GM18520 (cell line): ENCODE results near the gene LMO1.

ENCODE experiments used
- ATAC-seq: cut with Tn5 transposase; IDR thresholded peaks from one replicate; pipeline ENCODE4 v1.9.1; 2021; ENCODE audit not compliant: unreplicated experiment

Gene LMO1

GRCh38 chr11:8229299-8230177, 34.1 kb downstream of the LMO1 start:
- ATAC-seq: no peak

- no peak for ATAC-seq
Observed at GRCh38 chr11:8228231-8228630, 35.4 kb downstream of the LMO1 start.

GRCh38 chr11:8227156-8228152, 36.2 kb downstream of the LMO1 start:
- no peak for ATAC-seq

GRCh38 chr11:8225589-8226036, 38.1 kb downstream of the LMO1 start:
- ATAC-seq: no peak

GRCh38 chr11:8224711-8225110, 39.0 kb downstream of the LMO1 start:
- no peak for ATAC-seq

- no peak for ATAC-seq
Observed at GRCh38 chr11:8224161-8224591, 39.5 kb downstream of the LMO1 start.

- ATAC-seq: no peak
Observed at GRCh38 chr11:8223513-8223900, 40.2 kb downstream of the LMO1 start.

- no peak for ATAC-seq
Observed at GRCh38 chr11:8222820-8223512, 40.7 kb downstream of the LMO1 start.

- ATAC-seq: no peak
Observed at GRCh38 chr11:8221917-8222495, 41.7 kb downstream of the LMO1 start.

GRCh38 chr11:8221046-8221723, 42.5 kb downstream of the LMO1 start:
- ATAC-seq: no peak

- no peak for ATAC-seq
Observed at GRCh38 chr11:8220261-8221045, 43.2 kb downstream of the LMO1 start.

- ATAC-seq: no peak
Observed at GRCh38 chr11:8219257-8220021, 44.2 kb downstream of the LMO1 start.

GRCh38 chr11:8218840-8219239, 44.8 kb downstream of the LMO1 start:
- ATAC-seq: no peak

- no peak for ATAC-seq
Observed at GRCh38 chr11:8218409-8218808, 45.3 kb downstream of the LMO1 start.

GRCh38 chr11:8217926-8218325, 45.8 kb downstream of the LMO1 start:
- ATAC-seq: no peak

GRCh38 chr11:8217136-8217535, 46.5 kb downstream of the LMO1 start:
- ATAC-seq: no peak

GRCh38 chr11:8213376-8213775, 50.3 kb downstream of the LMO1 start:
- no peak for ATAC-seq

- ATAC-seq: no peak
Observed at GRCh38 chr11:8209208-8209807, 54.4 kb downstream of the LMO1 start.
